Prostate gland (tissue), 2 donors: ENCODE results near the gene CCSAP. TPM values are rescaled to one million over a fixed set of nuclear protein-coding genes. Genes with fewer than 3 reads are reported as not detected.

ENCODE experiments used
- DNase-seq: peaks from one replicate; pipeline ENCODE4 v3.0.0-alpha.2; 2019; ENCODE audit warnings: low spot score
- H3K27ac ChIP-seq, 2 donors: fragments of 200-600 bp; sonication (generic); 2 replicates each; pipeline ENCODE4 v1.5.1; 2017 to 2019
- H3K27me3 ChIP-seq: fragments of 200-600 bp; sonication (generic); replicated peaks from 2 replicates; pipeline ENCODE4 v1.5.1; 2019; ENCODE audit not compliant: insufficient read depth
- H3K36me3 ChIP-seq, 2 donors: fragments of 200-600 bp; sonication (generic); 1 replicate in 1 of 2; 2 replicates in 1 of 2; pipeline versions ENCODE4 v1.5.1 to v1.8.1; 2017 to 2019
- H3K4me1 ChIP-seq: fragments of 200-600 bp; sonication (generic); replicated peaks from 2 replicates; pipeline ENCODE4 v1.5.1; 2019
- H3K4me3 ChIP-seq, 2 donors: fragments of 200-600 bp; sonication (generic); 2 replicates each; pipeline ENCODE4 v1.5.1; 2017 to 2019
- H3K9me3 ChIP-seq: fragments of 200-600 bp; sonication (generic); 2 replicates; pipeline ENCODE4 v1.5.1; 2017
- POLR2A ChIP-seq: fragments of 450-650 bp; IDR thresholded peaks from one replicate; pipeline ENCODE4 v1.6.1; 2016; ENCODE audit warnings: antibody characterized with exemption, mild to moderate bottlenecking
- POLR2AphosphoS5 ChIP-seq: sonication (generic); formaldehyde crosslinking; IDR thresholded peaks from one replicate; pipeline ENCODE4 v1.6.1; 2017; ENCODE audit warnings: antibody characterized with exemption
- WGBS: methylation state at CpG from one replicate; pipeline ENCODE4 v1.1.5; 2018; 5-methylcytosine and 5-hydroxymethylcytosine counted together
- intact Hi-C: fragments of 100-400 bp; cut with DNase I; formaldehyde crosslinking; loops from one replicate; pipeline ENCODE4 v1.14.2; 2022
- total RNA-seq, 2 donors: library from RNA; depleted of rRNA; stranded (reverse); fragments of >200 nt; gene quantifications; one replicate each; pipeline ENCODE4 v1.1.0, GENCODE V29; 2016
- TF ChIP-seq, protein P1 (sequence below), 4 experiments: fragments of 200-600 bp in 2 of 4; fragments of 450-650 bp in 2 of 4; sonication (generic) in 2 of 4; IDR thresholded peaks; 1 replicate in 3 of 4; 2 replicates in 1 of 4; pipeline ENCODE4 v1.5.1; 2016 to 2019; ENCODE audit warnings: antibody characterized with exemption in 4 of 4, mild to moderate bottlenecking in 2 of 4, moderate library complexity in 2 of 4

The CCSAP gene
- total RNA-seq, 2 donors from 2014 or later: 5.5 to 6.4 TPM

DNA sequence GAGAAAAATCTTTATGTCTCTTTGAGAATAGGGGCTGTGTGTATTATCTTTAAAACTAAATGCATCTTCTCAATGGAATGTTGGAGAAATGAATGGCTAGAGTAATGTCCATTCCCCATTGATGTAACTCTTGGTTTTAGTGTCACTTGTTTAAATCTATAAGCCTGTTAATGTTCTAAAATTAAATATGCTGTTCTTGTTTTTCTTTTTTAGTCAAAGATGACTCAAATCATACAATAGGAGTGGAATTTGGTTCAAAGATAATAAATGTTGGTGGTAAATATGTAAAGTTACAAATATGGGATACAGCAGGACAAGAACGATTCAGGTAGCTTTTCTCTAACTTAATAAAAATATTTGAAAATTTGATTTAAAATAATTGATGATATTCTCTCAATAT lies 54.3 kb downstream of the CCSAP start:
- no peak overlapping the region for H3K27ac ChIP-seq
- no peak for DNase-seq
- no peaks in the 10 kb centered on the region for H3K27me3 ChIP-seq
- intact Hi-C loops: no loop called here
- H3K36me3 ChIP-seq: no peaks in the 10 kb centered on the region
- WGBS: 74% methylated on average over 1 of the region's 1 CpG
- TF ChIP-seq POLR2A (no peak), POLR2AphosphoS5 (no peak)
- TF ChIP-seq, protein P1, sequence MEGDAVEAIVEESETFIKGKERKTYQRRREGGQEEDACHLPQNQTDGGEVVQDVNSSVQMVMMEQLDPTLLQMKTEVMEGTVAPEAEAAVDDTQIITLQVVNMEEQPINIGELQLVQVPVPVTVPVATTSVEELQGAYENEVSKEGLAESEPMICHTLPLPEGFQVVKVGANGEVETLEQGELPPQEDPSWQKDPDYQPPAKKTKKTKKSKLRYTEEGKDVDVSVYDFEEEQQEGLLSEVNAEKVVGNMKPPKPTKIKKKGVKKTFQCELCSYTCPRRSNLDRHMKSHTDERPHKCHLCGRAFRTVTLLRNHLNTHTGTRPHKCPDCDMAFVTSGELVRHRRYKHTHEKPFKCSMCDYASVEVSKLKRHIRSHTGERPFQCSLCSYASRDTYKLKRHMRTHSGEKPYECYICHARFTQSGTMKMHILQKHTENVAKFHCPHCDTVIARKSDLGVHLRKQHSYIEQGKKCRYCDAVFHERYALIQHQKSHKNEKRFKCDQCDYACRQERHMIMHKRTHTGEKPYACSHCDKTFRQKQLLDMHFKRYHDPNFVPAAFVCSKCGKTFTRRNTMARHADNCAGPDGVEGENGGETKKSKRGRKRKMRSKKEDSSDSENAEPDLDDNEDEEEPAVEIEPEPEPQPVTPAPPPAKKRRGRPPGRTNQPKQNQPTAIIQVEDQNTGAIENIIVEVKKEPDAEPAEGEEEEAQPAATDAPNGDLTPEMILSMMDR (IDR thresholded peaks at IDR 0.05): no peak
- H3K4me1 ChIP-seq: peaks cover under 1% of the 10 kb centered on the region
- H3K4me3 ChIP-seq: no peak overlapping the region
- no peaks in the 10 kb centered on the region for H3K9me3 ChIP-seq

DNA sequence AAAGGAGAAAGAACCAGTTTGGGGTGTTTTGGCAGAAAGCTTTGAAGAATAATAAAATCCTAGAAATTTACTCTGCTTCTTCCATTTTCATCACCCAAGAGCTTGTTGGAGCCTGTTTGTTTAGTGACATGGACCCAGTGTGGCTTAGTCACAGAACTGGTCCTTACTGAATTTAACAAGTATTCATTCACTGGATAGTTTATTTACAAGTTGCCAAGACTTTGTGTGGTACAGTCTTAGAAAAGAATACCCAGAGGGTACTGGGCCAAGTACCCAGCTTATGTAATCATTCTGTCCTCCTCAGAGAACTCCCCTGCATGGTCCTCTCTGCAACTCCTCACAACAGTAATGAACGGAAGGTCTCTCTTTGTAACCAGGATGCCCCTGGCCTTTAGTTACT lies 55.6 kb downstream of the CCSAP start:
- no peak for DNase-seq
- 48% methylated on average over 1 of the region's 1 CpG for WGBS

GRCh38 chr1:229286099-229286766 lies 56.6 kb downstream of the CCSAP start:
- no peak for TF ChIP-seq POLR2AphosphoS5
- TF ChIP-seq, protein P1 (IDR thresholded peaks at IDR 0.05): no peak
- no peak for TF ChIP-seq POLR2A
- WGBS: 65% methylated on average over 2 of the region's 2 CpGs

More for the DNA sequence above, 55.6 kb downstream of the CCSAP start:
- Histone ChIP-seq H3K27me3 (no peaks in the 10 kb centered on the region), H3K4me1 (peaks cover 5% of the 10 kb centered on the region), H3K4me3 (no peak overlapping the region), H3K9me3 (no peaks in the 10 kb centered on the region), H3K27ac (peak overlapping the region; percentile 9 to 47), H3K36me3 (no peaks in the 10 kb centered on the region)
- TF ChIP-seq POLR2A (no peak), POLR2AphosphoS5 (peak; percentile 67)
- TF ChIP-seq, protein P1 (IDR thresholded peaks at IDR 0.05): no peak
- intact Hi-C loops: no loop called here

DNA sequence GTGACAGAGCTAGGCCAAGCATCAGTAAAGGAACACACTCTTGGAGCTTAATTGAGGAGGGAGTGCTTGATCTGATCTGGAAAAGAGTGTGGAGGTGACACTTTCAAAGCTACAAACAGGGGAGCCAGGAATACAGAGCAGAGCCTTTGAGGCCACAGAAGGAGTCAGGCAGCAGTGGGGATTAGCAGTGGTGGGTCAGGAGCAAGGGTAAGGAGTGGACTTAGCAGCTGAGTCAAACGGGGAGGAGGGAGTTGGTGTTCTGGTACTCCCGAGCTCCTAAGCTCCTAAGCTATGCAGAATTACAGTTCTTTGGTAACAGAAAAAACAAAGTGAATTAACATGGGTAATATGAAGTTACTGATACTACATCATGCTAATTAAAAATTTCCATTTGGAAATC lies 57.4 kb downstream of the CCSAP start:
- Histone ChIP-seq H3K4me1 (peaks cover 10% of the 10 kb centered on the region), H3K36me3 (no peaks in the 10 kb centered on the region), H3K9me3 (no peaks in the 10 kb centered on the region), H3K27ac (peak overlapping the region in 1 of 2 donors; percentile 67), H3K4me3 (no peak overlapping the region), H3K27me3 (no peaks in the 10 kb centered on the region)
- DNase-seq: no peak
- intact Hi-C loops: no loop called here
- TF ChIP-seq POLR2AphosphoS5: no peak
- no peak for TF ChIP-seq POLR2A
- TF ChIP-seq, protein P1 (IDR thresholded peaks at IDR 0.05): no peak
- 72% methylated on average over 2 of the region's 2 CpGs for WGBS

More at GRCh38 chr1:229286099-229286766, 56.6 kb downstream of the CCSAP start:
- no peaks in the 10 kb centered on the region for H3K27me3 ChIP-seq
- peaks cover 5% of the 10 kb centered on the region for H3K4me1 ChIP-seq
- DNase-seq: no peak
- no peaks in the 10 kb centered on the region for H3K9me3 ChIP-seq
- intact Hi-C loops: no loop called here
- peak overlapping the region in 1 of 2 donors; percentile 47 for H3K27ac ChIP-seq
- no peaks in the 10 kb centered on the region for H3K36me3 ChIP-seq
- H3K4me3 ChIP-seq: no peak overlapping the region

- H3K9me3 ChIP-seq: no peaks in the 10 kb centered on the region
- DNase-seq: no peak
- intact Hi-C loops: no loop called here
- TF ChIP-seq, protein P1 (IDR thresholded peaks at IDR 0.05): no peak
- TF ChIP-seq POLR2A: no peak
- TF ChIP-seq POLR2AphosphoS5: no peak
- H3K27me3 ChIP-seq: no peaks in the 10 kb centered on the region
- WGBS: 93% methylated on average over 3 of the region's 3 CpGs
- no peaks in the 10 kb centered on the region for H3K36me3 ChIP-seq
- peaks cover 10% of the 10 kb centered on the region for H3K4me1 ChIP-seq
- H3K4me3 ChIP-seq: no peak overlapping the region
- peak overlapping the region; percentile 39 to 67 for H3K27ac ChIP-seq
Measured at GRCh38 chr1:229284887-229285286, 58.0 kb downstream of the CCSAP start.
